Measurements from ENCODE around the gene GATB.

The GATB gene

GRCh38 chr4:151797853-151798252, 37.0 kb upstream of the GATB start:
- TF ChIP-seq CTCF (IDR thresholded peaks at IDR 0.05; ENCODE audit: borderline replicate concordance, insufficient read depth, low read depth, low read length): no peak

DNA sequence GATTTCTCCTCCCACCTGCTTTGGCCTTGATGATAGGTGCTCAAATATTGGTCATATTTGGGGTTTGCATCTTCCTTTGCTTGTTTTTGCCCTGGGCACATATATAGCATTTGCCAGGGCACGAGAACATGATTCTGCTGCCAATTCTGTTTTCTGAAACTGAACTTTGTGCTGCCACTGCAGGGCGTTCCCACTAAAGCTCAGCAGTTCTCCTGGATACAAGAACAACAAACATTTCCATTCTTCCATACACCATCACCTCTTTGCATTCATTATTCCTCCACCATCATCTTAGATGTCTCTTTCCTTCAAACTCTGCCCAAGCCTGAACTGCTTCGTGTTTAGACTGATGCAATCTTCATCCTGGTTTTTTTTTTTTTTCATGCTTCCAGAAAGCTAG, 36.3 kb upstream of the GATB start:
- no peak overlapping the region for H3K4me3 ChIP-seq (ENCODE audit: low read depth, low read length)
- TF ChIP-seq CTCF (IDR thresholded peaks at IDR 0.05; ENCODE audit: borderline replicate concordance, insufficient read depth, low read depth, low read length): no peak

More at GRCh38 chr4:151797853-151798252, 37.0 kb upstream of the GATB start:
- H3K4me3 ChIP-seq (ENCODE audit: low read depth, low read length): no peak overlapping the region

DNA sequence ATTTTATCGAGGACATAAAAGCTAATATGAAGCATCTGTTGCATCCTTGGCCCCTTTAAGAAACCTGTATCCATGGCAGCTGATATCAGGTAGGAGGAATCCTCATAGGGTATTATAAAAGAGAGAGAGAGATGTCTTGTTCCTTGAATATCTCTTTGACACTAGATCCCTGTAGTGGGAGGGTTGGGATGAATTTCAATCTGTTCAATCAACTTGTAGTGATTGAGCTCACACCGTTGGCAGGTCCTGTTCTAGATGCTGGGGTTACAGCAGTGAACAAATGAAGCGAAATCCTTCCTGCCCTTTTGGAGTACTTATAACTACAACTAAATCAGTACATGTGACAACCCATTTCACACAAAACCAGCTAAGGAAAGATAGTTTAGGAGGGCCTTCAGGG, 35.3 kb upstream of the GATB start:
- no peak for TF ChIP-seq CTCF (IDR thresholded peaks at IDR 0.05; ENCODE audit: borderline replicate concordance, insufficient read depth, low read depth, low read length)
- no peak overlapping the region for H3K4me3 ChIP-seq (ENCODE audit: low read depth, low read length)

DNA sequence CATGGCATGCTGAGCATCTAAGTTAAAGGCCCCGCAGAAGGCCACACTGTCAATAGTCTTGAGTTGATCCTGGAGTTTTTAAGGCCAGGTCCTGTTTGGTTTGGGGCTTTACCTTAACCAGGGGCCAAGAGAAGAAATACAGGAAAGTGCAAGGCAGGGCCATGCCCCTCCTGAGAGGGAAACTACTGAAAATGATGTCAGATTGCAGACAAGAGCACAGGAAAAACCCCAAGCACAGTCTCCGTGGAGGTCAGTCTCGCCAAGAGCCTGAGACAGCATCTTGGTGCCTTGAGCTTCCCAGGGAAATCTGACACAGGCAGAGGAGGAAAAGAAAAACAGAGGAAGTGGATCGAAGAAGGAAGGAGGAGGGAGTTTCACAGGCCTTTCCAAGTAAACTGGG, 32.2 kb upstream of the GATB start:
- no peak for TF ChIP-seq CTCF (IDR thresholded peaks at IDR 0.05; ENCODE audit: borderline replicate concordance, insufficient read depth, low read depth, low read length)
- no peak overlapping the region for H3K4me3 ChIP-seq (ENCODE audit: low read depth, low read length)

DNA sequence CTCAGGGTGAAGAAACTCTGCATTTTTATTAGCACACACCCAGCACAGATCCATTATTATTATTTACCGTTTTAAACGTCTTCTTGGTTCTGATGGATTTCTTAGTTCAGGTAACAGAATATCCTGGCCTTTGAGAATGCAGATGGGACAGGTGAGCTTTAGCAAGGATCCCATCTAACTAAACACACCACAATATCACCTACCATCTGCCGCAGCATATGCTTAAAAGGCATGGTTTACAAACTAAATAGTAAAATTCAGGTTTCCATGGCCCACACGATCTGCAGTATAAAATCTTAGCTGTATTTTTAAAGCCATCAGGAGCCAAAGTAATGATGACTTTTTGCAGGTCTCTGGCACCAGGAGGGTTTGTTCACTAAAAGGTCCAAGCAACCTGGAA, 31.7 kb upstream of the GATB start:
- H3K4me3 ChIP-seq (ENCODE audit: low read depth, low read length): no peak overlapping the region
- TF ChIP-seq CTCF (IDR thresholded peaks at IDR 0.05; ENCODE audit: borderline replicate concordance, insufficient read depth, low read depth, low read length): no peak

DNA sequence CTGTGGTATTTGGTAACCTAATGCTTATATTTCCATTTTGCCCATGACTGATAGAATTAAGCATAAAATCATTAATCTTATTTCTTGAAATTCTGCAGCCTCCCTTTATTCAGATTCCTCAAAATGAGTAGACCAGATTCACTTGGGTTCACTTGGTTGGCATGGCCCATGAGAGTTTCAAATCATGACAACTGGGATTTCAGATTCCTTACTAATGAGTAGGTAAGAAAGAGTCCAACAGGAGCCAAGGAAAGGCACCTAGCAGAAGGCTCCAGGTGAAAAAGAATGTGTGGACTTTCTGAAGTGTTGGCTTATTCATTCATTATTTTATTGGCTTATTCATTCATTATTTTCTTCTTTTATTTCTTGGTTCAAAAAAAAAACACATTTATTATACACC, 27.2 kb upstream of the GATB start:
- no peak for TF ChIP-seq CTCF (IDR thresholded peaks at IDR 0.05; ENCODE audit: borderline replicate concordance, insufficient read depth, low read depth, low read length)
- no peak overlapping the region for H3K4me3 ChIP-seq (ENCODE audit: low read depth, low read length)

GRCh38 chr4:151786158-151786495, 25.3 kb upstream of the GATB start:
- no peak for TF ChIP-seq CTCF (IDR thresholded peaks at IDR 0.05; ENCODE audit: borderline replicate concordance, insufficient read depth, low read depth, low read length)

More at GRCh38 chr4:151786158-151786495, 25.3 kb upstream of the GATB start:
- no peak overlapping the region for H3K4me3 ChIP-seq (ENCODE audit: low read depth, low read length)

Data from GM12875 (cell line).